Liver (tissue), 3 donors: ENCODE data around the gene BNC2.

Experiments used
- HNF4A ChIP-seq, 2 donors: conservative IDR thresholded peaks; 2 replicates each; pipeline ENCODE4 v1.6.1; 2016; ENCODE audit warnings: antibody characterized with exemption in 2 of 2, mild to moderate bottlenecking in 2 of 2
- JUND ChIP-seq, 2 donors: IDR thresholded peaks; 2 replicates each; pipeline ENCODE4 v1.6.1; 2016; ENCODE audit warnings: antibody characterized with exemption in 2 of 2
- RAD21 ChIP-seq, 2 donors: IDR thresholded peaks; 2 replicates each; pipeline ENCODE4 v1.6.1; 2016; ENCODE audit warnings: antibody characterized with exemption in 2 of 2, mild to moderate bottlenecking in 2 of 2
- YY1 ChIP-seq: IDR thresholded peaks from 2 replicates; pipeline ENCODE4 v1.6.1; 2016; ENCODE audit warnings: antibody characterized with exemption, mild to moderate bottlenecking
- TF ChIP-seq, protein P1 (sequence below): IDR thresholded peaks from 2 replicates; pipeline ENCODE4 v1.6.1; 2016; ENCODE audit warnings: antibody characterized with exemption
- TF ChIP-seq, protein P2 (sequence below): IDR thresholded peaks from 2 replicates; pipeline ENCODE4 v1.6.1; 2016; ENCODE audit warnings: antibody characterized with exemption
- TF ChIP-seq, protein P3 (sequence below): fragments of 150-350 bp; IDR thresholded peaks from 2 replicates; pipeline ENCODE4 v1.5.1; 2017; ENCODE audit warnings: improper control_type of control experiment, low read depth, low read length; ENCODE audit not compliant: missing input control
- TF ChIP-seq, protein P4 (sequence below): IDR thresholded peaks from 2 replicates; pipeline ENCODE4 v1.6.1; 2016; ENCODE audit warnings: antibody characterized with exemption, mild to moderate bottlenecking
- donor health status: healthy.
- donor health status: healthy.

DNA sequence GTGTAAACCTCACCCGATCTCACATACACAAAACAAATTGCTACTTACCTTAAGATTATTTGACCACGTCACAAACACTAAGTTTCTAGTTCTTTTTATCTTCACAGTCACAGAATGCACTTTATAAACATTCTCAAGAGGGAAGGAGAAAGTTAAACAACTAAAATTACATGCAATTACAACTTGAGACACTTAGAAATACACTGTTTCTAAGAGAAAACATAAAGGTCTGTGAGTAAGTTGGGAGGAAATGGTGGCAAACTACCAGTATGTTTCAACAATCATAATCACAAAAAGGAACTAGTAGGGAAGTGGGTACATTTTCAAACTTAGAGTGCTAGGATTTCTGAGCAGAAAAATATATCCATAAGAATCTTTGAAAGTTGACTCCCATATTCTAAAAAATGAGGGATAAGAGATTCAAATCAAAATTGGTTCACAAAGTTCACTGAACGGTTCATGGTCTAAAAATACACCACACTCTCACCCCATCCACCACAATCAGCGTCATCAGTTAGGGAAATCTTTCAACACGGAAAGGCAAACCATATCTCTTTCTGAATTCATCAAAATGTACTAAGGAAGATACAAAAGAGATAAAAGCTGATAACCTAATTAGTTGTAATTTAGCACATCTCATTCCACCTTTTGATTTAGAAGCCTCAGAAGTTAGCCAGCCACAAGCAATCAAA lies 182.6 kb downstream of the BNC2 start:
- TF ChIP-seq, protein P1, sequence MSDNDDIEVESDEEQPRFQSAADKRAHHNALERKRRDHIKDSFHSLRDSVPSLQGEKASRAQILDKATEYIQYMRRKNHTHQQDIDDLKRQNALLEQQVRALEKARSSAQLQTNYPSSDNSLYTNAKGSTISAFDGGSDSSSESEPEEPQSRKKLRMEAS: no peak
- TF ChIP-seq, protein P2, sequence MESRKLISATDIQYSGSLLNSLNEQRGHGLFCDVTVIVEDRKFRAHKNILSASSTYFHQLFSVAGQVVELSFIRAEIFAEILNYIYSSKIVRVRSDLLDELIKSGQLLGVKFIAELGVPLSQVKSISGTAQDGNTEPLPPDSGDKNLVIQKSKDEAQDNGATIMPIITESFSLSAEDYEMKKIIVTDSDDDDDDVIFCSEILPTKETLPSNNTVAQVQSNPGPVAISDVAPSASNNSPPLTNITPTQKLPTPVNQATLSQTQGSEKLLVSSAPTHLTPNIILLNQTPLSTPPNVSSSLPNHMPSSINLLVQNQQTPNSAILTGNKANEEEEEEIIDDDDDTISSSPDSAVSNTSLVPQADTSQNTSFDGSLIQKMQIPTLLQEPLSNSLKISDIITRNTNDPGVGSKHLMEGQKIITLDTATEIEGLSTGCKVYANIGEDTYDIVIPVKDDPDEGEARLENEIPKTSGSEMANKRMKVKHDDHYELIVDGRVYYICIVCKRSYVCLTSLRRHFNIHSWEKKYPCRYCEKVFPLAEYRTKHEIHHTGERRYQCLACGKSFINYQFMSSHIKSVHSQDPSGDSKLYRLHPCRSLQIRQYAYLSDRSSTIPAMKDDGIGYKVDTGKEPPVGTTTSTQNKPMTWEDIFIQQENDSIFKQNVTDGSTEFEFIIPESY: no peak
- TF ChIP-seq, protein P3, sequence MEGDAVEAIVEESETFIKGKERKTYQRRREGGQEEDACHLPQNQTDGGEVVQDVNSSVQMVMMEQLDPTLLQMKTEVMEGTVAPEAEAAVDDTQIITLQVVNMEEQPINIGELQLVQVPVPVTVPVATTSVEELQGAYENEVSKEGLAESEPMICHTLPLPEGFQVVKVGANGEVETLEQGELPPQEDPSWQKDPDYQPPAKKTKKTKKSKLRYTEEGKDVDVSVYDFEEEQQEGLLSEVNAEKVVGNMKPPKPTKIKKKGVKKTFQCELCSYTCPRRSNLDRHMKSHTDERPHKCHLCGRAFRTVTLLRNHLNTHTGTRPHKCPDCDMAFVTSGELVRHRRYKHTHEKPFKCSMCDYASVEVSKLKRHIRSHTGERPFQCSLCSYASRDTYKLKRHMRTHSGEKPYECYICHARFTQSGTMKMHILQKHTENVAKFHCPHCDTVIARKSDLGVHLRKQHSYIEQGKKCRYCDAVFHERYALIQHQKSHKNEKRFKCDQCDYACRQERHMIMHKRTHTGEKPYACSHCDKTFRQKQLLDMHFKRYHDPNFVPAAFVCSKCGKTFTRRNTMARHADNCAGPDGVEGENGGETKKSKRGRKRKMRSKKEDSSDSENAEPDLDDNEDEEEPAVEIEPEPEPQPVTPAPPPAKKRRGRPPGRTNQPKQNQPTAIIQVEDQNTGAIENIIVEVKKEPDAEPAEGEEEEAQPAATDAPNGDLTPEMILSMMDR: no peak
- TF ChIP-seq HNF4A (conservative IDR thresholded peaks at IDR 0.05): no peak
- no peak for TF ChIP-seq JUND (IDR thresholded peaks at IDR 0.05)
- TF ChIP-seq RAD21 (IDR thresholded peaks at IDR 0.05): no peak
- TF ChIP-seq, protein P4, sequence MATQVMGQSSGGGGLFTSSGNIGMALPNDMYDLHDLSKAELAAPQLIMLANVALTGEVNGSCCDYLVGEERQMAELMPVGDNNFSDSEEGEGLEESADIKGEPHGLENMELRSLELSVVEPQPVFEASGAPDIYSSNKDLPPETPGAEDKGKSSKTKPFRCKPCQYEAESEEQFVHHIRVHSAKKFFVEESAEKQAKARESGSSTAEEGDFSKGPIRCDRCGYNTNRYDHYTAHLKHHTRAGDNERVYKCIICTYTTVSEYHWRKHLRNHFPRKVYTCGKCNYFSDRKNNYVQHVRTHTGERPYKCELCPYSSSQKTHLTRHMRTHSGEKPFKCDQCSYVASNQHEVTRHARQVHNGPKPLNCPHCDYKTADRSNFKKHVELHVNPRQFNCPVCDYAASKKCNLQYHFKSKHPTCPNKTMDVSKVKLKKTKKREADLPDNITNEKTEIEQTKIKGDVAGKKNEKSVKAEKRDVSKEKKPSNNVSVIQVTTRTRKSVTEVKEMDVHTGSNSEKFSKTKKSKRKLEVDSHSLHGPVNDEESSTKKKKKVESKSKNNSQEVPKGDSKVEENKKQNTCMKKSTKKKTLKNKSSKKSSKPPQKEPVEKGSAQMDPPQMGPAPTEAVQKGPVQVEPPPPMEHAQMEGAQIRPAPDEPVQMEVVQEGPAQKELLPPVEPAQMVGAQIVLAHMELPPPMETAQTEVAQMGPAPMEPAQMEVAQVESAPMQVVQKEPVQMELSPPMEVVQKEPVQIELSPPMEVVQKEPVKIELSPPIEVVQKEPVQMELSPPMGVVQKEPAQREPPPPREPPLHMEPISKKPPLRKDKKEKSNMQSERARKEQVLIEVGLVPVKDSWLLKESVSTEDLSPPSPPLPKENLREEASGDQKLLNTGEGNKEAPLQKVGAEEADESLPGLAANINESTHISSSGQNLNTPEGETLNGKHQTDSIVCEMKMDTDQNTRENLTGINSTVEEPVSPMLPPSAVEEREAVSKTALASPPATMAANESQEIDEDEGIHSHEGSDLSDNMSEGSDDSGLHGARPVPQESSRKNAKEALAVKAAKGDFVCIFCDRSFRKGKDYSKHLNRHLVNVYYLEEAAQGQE: no peak
- TF ChIP-seq YY1: no peak
